ENCODE data around the gene IGSF21.

DNA sequence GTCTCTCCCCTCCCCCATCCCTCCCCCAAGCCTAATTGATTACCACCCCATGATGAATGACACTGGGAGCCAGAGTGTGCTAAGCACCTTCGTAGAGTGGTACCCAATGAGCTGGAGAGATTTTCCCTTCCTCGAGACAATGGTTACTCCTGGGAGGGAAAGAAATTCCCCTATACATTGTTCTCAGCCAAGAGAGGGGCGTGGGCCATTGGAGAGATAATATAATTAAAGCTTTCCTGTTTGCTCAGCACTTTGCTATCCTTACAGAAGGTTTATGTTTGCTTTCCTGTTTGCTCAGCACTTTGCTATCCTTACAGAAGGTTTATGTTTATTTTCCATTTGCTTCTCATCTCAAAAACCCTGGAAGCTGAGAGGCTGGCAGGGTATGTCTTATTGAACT, 247.0 kb downstream of the IGSF21 start:
- TF ChIP-seq POLR2A (IDR thresholded peaks at IDR 0.05) (no peak), CTCF (IDR thresholded peaks at IDR 0.05) (no peak)

Data from prostate gland (tissue), 2 donors.